Trophoblast cell (in vitro differentiated cells and primary cell): Measurements from ENCODE around the gene LRRC4B.

ENCODE experiments used
- DNase-seq, 2 donors: peaks; one replicate each; pipeline ENCODE4 v3.0.0-alpha.2; 2016
- H2AFZ ChIP-seq: 2 replicates; pipeline ENCODE4 v1.6.1; 2013; ENCODE audit warnings: low read length, moderate library complexity, mild to moderate bottlenecking; ENCODE audit not compliant: insufficient read depth, poor library complexity
- H2AK5ac ChIP-seq: 2 replicates; pipeline ENCODE4 v1.6.1; 2013; ENCODE audit warnings: mild to moderate bottlenecking, low read length
- H2BK120ac ChIP-seq: 2 replicates; pipeline ENCODE4 v1.6.1; 2013; ENCODE audit warnings: low read length, mild to moderate bottlenecking, moderate library complexity; ENCODE audit not compliant: insufficient read depth, poor library complexity
- H2BK12ac ChIP-seq: 2 replicates; pipeline ENCODE4 v1.6.1; 2013; ENCODE audit warnings: mild to moderate bottlenecking, low read length, moderate library complexity
- H2BK5ac ChIP-seq: 2 replicates; pipeline ENCODE4 v1.6.1; 2013; ENCODE audit warnings: low read length, low read depth, moderate library complexity, mild to moderate bottlenecking; ENCODE audit not compliant: poor library complexity
- H3K14ac ChIP-seq: 2 replicates; pipeline ENCODE4 v1.6.1; 2013; ENCODE audit warnings: mild to moderate bottlenecking, low read length
- H3K18ac ChIP-seq: 2 replicates; pipeline ENCODE4 v1.6.1; 2013; ENCODE audit warnings: mild to moderate bottlenecking, low read length
- H3K23ac ChIP-seq: 2 replicates; pipeline ENCODE4 v1.6.1; 2013; ENCODE audit warnings: low read length
- H3K27ac ChIP-seq: 2 replicates; pipeline ENCODE4 v1.5.1; 2013; ENCODE audit warnings: low read depth, mild to moderate bottlenecking, inconsistent platforms, low read length, moderate library complexity
- H3K27me3 ChIP-seq: 2 replicates; pipeline ENCODE4 v1.6.1; 2013; ENCODE audit warnings: inconsistent platforms, mild to moderate bottlenecking, low read length, moderate library complexity; ENCODE audit not compliant: insufficient read depth
- H3K36me3 ChIP-seq, 2 experiments: 1 replicate in 1 of 2; 2 replicates in 1 of 2; pipeline ENCODE4 v1.6.1; 2013; ENCODE audit warnings: low read length in 2 of 2, mild to moderate bottlenecking in 2 of 2, moderate library complexity in 1 of 2; ENCODE audit not compliant: insufficient read depth in 2 of 2, control insufficient read depth in 1 of 2
- H3K4ac ChIP-seq: 2 replicates; pipeline ENCODE4 v1.6.1; 2013; ENCODE audit warnings: low read depth, mild to moderate bottlenecking, low read length, moderate library complexity
- H3K4me1 ChIP-seq, 2 experiments: 1 replicate in 1 of 2; 2 replicates in 1 of 2; pipeline ENCODE4 v1.6.1; 2013; ENCODE audit warnings: low read length in 2 of 2, mild to moderate bottlenecking in 2 of 2, moderate library complexity in 1 of 2; ENCODE audit not compliant: insufficient read depth in 2 of 2, control insufficient read depth in 1 of 2
- H3K4me2 ChIP-seq: 2 replicates; pipeline ENCODE4 v1.6.1; 2013; ENCODE audit warnings: inconsistent platforms, mild to moderate bottlenecking, low read length, moderate library complexity
- H3K4me3 ChIP-seq: 2 replicates; pipeline ENCODE4 v1.5.1; 2013; ENCODE audit warnings: mild to moderate bottlenecking, low read depth, low read length, inconsistent platforms
- H3K79me1 ChIP-seq: one replicate; pipeline ENCODE4 v1.6.1; 2013; ENCODE audit warnings: low read length
- H3K79me2 ChIP-seq: 2 replicates; pipeline ENCODE4 v1.6.1; 2013; ENCODE audit warnings: low read length, mild to moderate bottlenecking; ENCODE audit not compliant: control insufficient read depth, insufficient read depth, poor library complexity
- H3K9ac ChIP-seq: 2 replicates; pipeline ENCODE4 v1.6.1; 2013; ENCODE audit warnings: mild to moderate bottlenecking, low read length
- H3K9me3 ChIP-seq: 2 replicates; pipeline ENCODE4 v1.6.1; 2013; ENCODE audit warnings: low read depth, mild to moderate bottlenecking, control low read depth, inconsistent platforms, low read length; ENCODE audit not compliant: insufficient read depth
- H4K12ac ChIP-seq: 2 replicates; pipeline ENCODE4 v1.6.1; 2013; ENCODE audit warnings: low read depth, mild to moderate bottlenecking, low read length, moderate library complexity
- H4K8ac ChIP-seq: 2 replicates; pipeline ENCODE4 v1.6.1; 2013; ENCODE audit warnings: low read depth, mild to moderate bottlenecking, low read length, moderate library complexity
- H4K91ac ChIP-seq: one replicate; pipeline ENCODE4 v1.6.1; 2013; ENCODE audit warnings: low read depth, mild to moderate bottlenecking, low read length, moderate library complexity
- WGBS: extraction: QIAGEN DNeasy Blood & Tissue Kit; methylation state at CpG from one replicate; pipeline ENCODE4 v1.1.7; 2013; ENCODE audit warnings: missing lambda C conversion rate; ENCODE audit not compliant: insufficient read length, insufficient coverage; ENCODE audit errors: extremely low coverage; 5-methylcytosine and 5-hydroxymethylcytosine counted together

LRRC4B gene

GRCh38 chr19:50512112-50512998 lies 55.9 kb downstream of the LRRC4B start:
- Histone ChIP-seq H4K91ac (no peak overlapping the region), H3K9me3 (peaks cover 5% of the 10 kb centered on the region), H3K4me2 (no peak overlapping the region), H3K4ac (no peak overlapping the region), H4K12ac (peak overlapping the region; percentile 64), H2AFZ (no peak overlapping the region), H4K8ac (peak overlapping the region; percentile 91), H3K9ac (no peak overlapping the region), H3K36me3 (no peaks in the 10 kb centered on the region), H2BK120ac (no peak overlapping the region), H2BK12ac (no peak overlapping the region), H2AK5ac (no peak overlapping the region), H3K79me1 (peaks cover 9% of the 10 kb centered on the region), H3K18ac (no peak overlapping the region), H2BK5ac (no peak overlapping the region), H3K4me3 (no peak overlapping the region), H3K27ac (no peak overlapping the region), H3K4me1 (peaks cover 9 to 11% of the 10 kb centered on the region in 2 experiments), H3K79me2 (peaks cover 5% of the 10 kb centered on the region), H3K23ac (no peak overlapping the region), H3K14ac (no peak overlapping the region), H3K27me3 (no peaks in the 10 kb centered on the region)
- DNase-seq = no peak
- WGBS = no CpG with 5 or more reads among the region's 36 CpGs

- Histone ChIP-seq H2BK12ac (no peak within 1 kb of the TSS), H2BK5ac (peak within 1 kb of the TSS; percentile 44), H3K36me3 (peaks cover 1% of the 10 kb centered on the region in 2 experiments), H3K79me2 (peaks cover 5% of the 10 kb centered on the region), H3K9me3 (peaks cover 5% of the 10 kb centered on the region), H3K27me3 (no peaks in the 10 kb centered on the region), H3K4ac (peak within 1 kb of the TSS; percentile 50), H3K23ac (no peak within 1 kb of the TSS), H3K27ac (peak within 1 kb of the TSS; percentile 41), H4K12ac (peak within 1 kb of the TSS; percentile 86), H3K4me3 (peak within 1 kb of the TSS; percentile 76), H3K79me1 (peaks cover 9% of the 10 kb centered on the region), H3K4me2 (peak within 1 kb of the TSS; percentile 65), H2AFZ (peak within 1 kb of the TSS; percentile 75), H3K14ac (peak within 1 kb of the TSS; percentile 58), H2BK120ac (peak within 1 kb of the TSS; percentile 55), H3K18ac (peak within 1 kb of the TSS; percentile 81), H3K9ac (peak within 1 kb of the TSS; percentile 28), H4K91ac (peak within 1 kb of the TSS; percentile 95), H4K8ac (peak within 1 kb of the TSS; percentile 91), H3K4me1 (peaks cover 9 to 11% of the 10 kb centered on the region in 2 experiments), H2AK5ac (peak within 1 kb of the TSS; percentile 49)
- DNase-seq = peak; percentile 99 to 100
- no CpG with 5 or more reads among the region's 69 CpGs for WGBS
Observed at GRCh38 chr19:50511069-50511822, 57.0 kb downstream of the LRRC4B start, which contains the start of gene JOSD2. JOSD2 (minus strand) TSS chr19:50511191; CDS start chr19:50510431, 760 bp downstream.

GRCh38 chr19:50510700-50511068 lies 57.6 kb downstream of the LRRC4B start:
- no peak overlapping the region for H2BK12ac ChIP-seq
- peak overlapping the region; percentile 23 for H3K27ac ChIP-seq
- peaks cover 9 to 11% of the 10 kb centered on the region in 2 experiments for H3K4me1 ChIP-seq
- peaks cover 5% of the 10 kb centered on the region for H3K9me3 ChIP-seq
- peak overlapping the region; percentile 28 for H3K9ac ChIP-seq
- peak overlapping the region; percentile 65 for H3K4me2 ChIP-seq
- H4K91ac ChIP-seq = peak overlapping the region; percentile 67
- H2AFZ ChIP-seq = peak overlapping the region; percentile 38
- peak overlapping the region; percentile 58 for H4K8ac ChIP-seq
- no peak for DNase-seq
- peak overlapping the region; percentile 58 for H3K14ac ChIP-seq
- WGBS = no CpG with 5 or more reads among the region's 10 CpGs
- H3K79me2 ChIP-seq = peaks cover 5% of the 10 kb centered on the region
- peaks cover 5% of the 10 kb centered on the region in 2 experiments for H3K36me3 ChIP-seq
- H2AK5ac ChIP-seq = peak overlapping the region; percentile 28
- H3K23ac ChIP-seq = no peak overlapping the region
- peak overlapping the region; percentile 76 for H4K12ac ChIP-seq
- H2BK5ac ChIP-seq = no peak overlapping the region
- H3K4ac ChIP-seq = peak overlapping the region; percentile 50
- H3K79me1 ChIP-seq = peaks cover 9% of the 10 kb centered on the region
- peak overlapping the region; percentile 55 for H2BK120ac ChIP-seq
- peak overlapping the region; percentile 35 for H3K18ac ChIP-seq
- H3K4me3 ChIP-seq = peak overlapping the region; percentile 76
- no peaks in the 10 kb centered on the region for H3K27me3 ChIP-seq

GRCh38 chr19:50510121-50510670 lies 58.0 kb downstream of the LRRC4B start:
- no peak overlapping the region for H2BK5ac ChIP-seq
- peaks cover 5% of the 10 kb centered on the region for H3K9me3 ChIP-seq

More at GRCh38 chr19:50510121-50510670, 58.0 kb downstream of the LRRC4B start:
- WGBS = no CpG with 5 or more reads among the region's 26 CpGs
- peak overlapping the region; percentile 76 for H3K4me3 ChIP-seq
- peak overlapping the region; percentile 76 for H4K12ac ChIP-seq
- H3K9ac ChIP-seq = no peak overlapping the region
- peak overlapping the region; percentile 38 for H2AFZ ChIP-seq
- H3K14ac ChIP-seq = no peak overlapping the region
- H2BK12ac ChIP-seq = no peak overlapping the region
- H4K8ac ChIP-seq = peak overlapping the region; percentile 58
- peak overlapping the region; percentile 9 for H2BK120ac ChIP-seq
- H3K79me2 ChIP-seq = peaks cover 5% of the 10 kb centered on the region
- peak overlapping the region; percentile 11 for H3K4ac ChIP-seq
- H3K79me1 ChIP-seq = peaks cover 9% of the 10 kb centered on the region
- peak overlapping the region; percentile 65 for H3K4me2 ChIP-seq
- no peak overlapping the region for H3K23ac ChIP-seq
- H4K91ac ChIP-seq = peak overlapping the region; percentile 67
- H3K27me3 ChIP-seq = no peaks in the 10 kb centered on the region
- no peak overlapping the region for H3K18ac ChIP-seq
- peaks cover 9 to 11% of the 10 kb centered on the region in 2 experiments for H3K4me1 ChIP-seq
- H3K36me3 ChIP-seq = peaks cover 5 to 6% of the 10 kb centered on the region in 2 experiments
- DNase-seq = no peak
- H3K27ac ChIP-seq = no peak overlapping the region
- peak overlapping the region; percentile 28 for H2AK5ac ChIP-seq
